HepG2 (cell line): ENCODE measurements around the gene TBCE.

ENCODE experiments used
- ETV6 ChIP-seq: sonication (generic); formaldehyde crosslinking; conservative IDR thresholded peaks from 2 replicates; pipeline ENCODE4 v1.4.0; 2020; ENCODE audit warnings: missing genetic modification reagents
- EZH2 ChIP-seq: conservative IDR thresholded peaks from 2 replicates; pipeline ENCODE4 v1.6.1; 2012; ENCODE audit warnings: mild to moderate bottlenecking, low read depth, low read length, moderate library complexity
- NR1H2 ChIP-seq: sonication (generic); formaldehyde crosslinking; IDR thresholded peaks from 2 replicates; pipeline ENCODE4 v1.8.1; 2022; ENCODE audit warnings: low read depth, missing genetic modification reagents, borderline replicate concordance
- PRDM10 ChIP-seq: sonication (generic); formaldehyde crosslinking; IDR thresholded peaks from 2 replicates; pipeline ENCODE4 v1.4.0; 2020; ENCODE audit warnings: low read depth, missing genetic modification reagents
- RXRA ChIP-seq: sonication (generic); formaldehyde crosslinking; IDR thresholded peaks from 2 replicates; pipeline ENCODE4 v1.5.1; 2020; ENCODE audit warnings: missing genetic modification reagents
- SP1 ChIP-seq, 2 experiments: fragments of 450-650 bp in 1 of 2; sonication (generic) in 1 of 2; formaldehyde crosslinking in 1 of 2; IDR thresholded peaks; 2 replicates each; pipeline versions ENCODE4 v1.4.0 to v1.6.1; 2016 to 2020; ENCODE audit warnings: missing genetic modification reagents in 1 of 2
- ZKSCAN5 ChIP-seq: sonication (generic); formaldehyde crosslinking; IDR thresholded peaks from 2 replicates; pipeline ENCODE4 v1.5.1; 2020; ENCODE audit warnings: mild to moderate bottlenecking, missing genetic modification reagents
- ZNF30 ChIP-seq: sonication (generic); formaldehyde crosslinking; IDR thresholded peaks from 2 replicates; pipeline ENCODE4 v1.5.0; 2020; ENCODE audit warnings: mild to moderate bottlenecking, missing genetic modification reagents
- ZSCAN12 ChIP-seq: sonication (generic); formaldehyde crosslinking; IDR thresholded peaks from 2 replicates; pipeline ENCODE4 v1.9.0; 2021; ENCODE audit warnings: mild to moderate bottlenecking, missing genetic modification reagents
- TF ChIP-seq, protein P1 (sequence below): sonication (generic); formaldehyde crosslinking; IDR thresholded peaks from 2 replicates; pipeline ENCODE4 v1.5.0; 2020; ENCODE audit warnings: mild to moderate bottlenecking, missing genetic modification reagents, moderate library complexity
- TF ChIP-seq, protein P2 (sequence below): sonication (generic); formaldehyde crosslinking; IDR thresholded peaks from 2 replicates; pipeline ENCODE4 v1.4.0; 2020; ENCODE audit warnings: missing genetic modification reagents

GRCh38 chr1:235483090-235483489 lies 115.9 kb downstream of the TBCE start:
- no peak for TF ChIP-seq ETV6 (CRISPR knock-in tag)
- TF ChIP-seq, protein P1, sequence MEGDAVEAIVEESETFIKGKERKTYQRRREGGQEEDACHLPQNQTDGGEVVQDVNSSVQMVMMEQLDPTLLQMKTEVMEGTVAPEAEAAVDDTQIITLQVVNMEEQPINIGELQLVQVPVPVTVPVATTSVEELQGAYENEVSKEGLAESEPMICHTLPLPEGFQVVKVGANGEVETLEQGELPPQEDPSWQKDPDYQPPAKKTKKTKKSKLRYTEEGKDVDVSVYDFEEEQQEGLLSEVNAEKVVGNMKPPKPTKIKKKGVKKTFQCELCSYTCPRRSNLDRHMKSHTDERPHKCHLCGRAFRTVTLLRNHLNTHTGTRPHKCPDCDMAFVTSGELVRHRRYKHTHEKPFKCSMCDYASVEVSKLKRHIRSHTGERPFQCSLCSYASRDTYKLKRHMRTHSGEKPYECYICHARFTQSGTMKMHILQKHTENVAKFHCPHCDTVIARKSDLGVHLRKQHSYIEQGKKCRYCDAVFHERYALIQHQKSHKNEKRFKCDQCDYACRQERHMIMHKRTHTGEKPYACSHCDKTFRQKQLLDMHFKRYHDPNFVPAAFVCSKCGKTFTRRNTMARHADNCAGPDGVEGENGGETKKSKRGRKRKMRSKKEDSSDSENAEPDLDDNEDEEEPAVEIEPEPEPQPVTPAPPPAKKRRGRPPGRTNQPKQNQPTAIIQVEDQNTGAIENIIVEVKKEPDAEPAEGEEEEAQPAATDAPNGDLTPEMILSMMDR (CRISPR knock-in tag), result no peak
- no peak for TF ChIP-seq RXRA (CRISPR knock-in tag)
- no peak for TF ChIP-seq ZSCAN12
- TF ChIP-seq NR1H2 (CRISPR knock-in tag), result no peak
- TF ChIP-seq, protein P2, sequence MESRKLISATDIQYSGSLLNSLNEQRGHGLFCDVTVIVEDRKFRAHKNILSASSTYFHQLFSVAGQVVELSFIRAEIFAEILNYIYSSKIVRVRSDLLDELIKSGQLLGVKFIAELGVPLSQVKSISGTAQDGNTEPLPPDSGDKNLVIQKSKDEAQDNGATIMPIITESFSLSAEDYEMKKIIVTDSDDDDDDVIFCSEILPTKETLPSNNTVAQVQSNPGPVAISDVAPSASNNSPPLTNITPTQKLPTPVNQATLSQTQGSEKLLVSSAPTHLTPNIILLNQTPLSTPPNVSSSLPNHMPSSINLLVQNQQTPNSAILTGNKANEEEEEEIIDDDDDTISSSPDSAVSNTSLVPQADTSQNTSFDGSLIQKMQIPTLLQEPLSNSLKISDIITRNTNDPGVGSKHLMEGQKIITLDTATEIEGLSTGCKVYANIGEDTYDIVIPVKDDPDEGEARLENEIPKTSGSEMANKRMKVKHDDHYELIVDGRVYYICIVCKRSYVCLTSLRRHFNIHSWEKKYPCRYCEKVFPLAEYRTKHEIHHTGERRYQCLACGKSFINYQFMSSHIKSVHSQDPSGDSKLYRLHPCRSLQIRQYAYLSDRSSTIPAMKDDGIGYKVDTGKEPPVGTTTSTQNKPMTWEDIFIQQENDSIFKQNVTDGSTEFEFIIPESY (CRISPR knock-in tag), result no peak
- TF ChIP-seq PRDM10 (CRISPR knock-in tag), result no peak
- TF ChIP-seq ZKSCAN5 (CRISPR knock-in tag), result no peak
- no peak for TF ChIP-seq EZH2
- TF ChIP-seq ZNF30 (CRISPR knock-in tag), result no peak
- no peak for TF ChIP-seq SP1 (IDR thresholded peaks at IDR 0.05)
- no peak for TF ChIP-seq SP1 (CRISPR knock-in tag; IDR thresholded peaks at IDR 0.05)
